ENCODE results near the gene MKRN3. TPM values are rescaled to one million over a fixed set of nuclear protein-coding genes. Genes with fewer than 3 reads are reported as not detected.
"Not testable (repeated sequence)": the region's sequence is repeated elsewhere in the genome, so short reads cannot be mapped to it uniquely, and the experiment has no call there.

MKRN3 gene
- total and polyA plus RNA-seq, 10 of the 15 experiments (the other 5 are each of a cell fraction or from before 2014, with no cell fraction given) = 0.30 to 1.1 TPM; not detected in 8

DNA sequence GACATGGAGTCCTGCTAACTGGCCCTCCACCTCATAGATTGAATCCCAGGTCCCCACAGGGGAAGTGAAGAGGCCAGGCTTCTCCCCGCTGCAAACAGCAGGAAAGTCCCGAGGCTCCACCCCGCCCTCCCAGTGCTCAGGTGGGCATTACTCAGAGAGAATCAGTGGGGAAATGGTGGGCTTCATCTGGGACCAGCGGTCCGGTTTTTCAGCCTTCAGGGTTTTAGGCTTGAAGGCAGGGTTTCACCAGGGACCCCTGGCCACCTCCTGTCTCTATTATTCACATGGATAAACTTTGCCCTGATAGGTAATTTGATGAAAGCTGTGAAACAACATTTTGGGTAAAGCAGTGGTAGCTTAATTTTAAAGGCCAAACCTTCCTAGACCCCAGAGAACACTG is 31.3 kb downstream of the MKRN3 start:
- in situ Hi-C loops (cut with MboI) (no loop called here), intact Hi-C loops (cut with micrococcal nuclease; ENCODE audit: unreplicated experiment) (no loop called here)
- H3K27me3 ChIP-seq (replicated peaks in 1 of 2; ENCODE audit: control insufficient read depth in 2 of 2, insufficient read depth in 2 of 2, low read length in 1 of 2) = no peaks in the 10 kb centered on the region
- H3K9ac ChIP-seq (ENCODE audit: control insufficient read depth, insufficient read depth, low read length) = no peak overlapping the region
- no peaks in the 10 kb centered on the region for H3K79me2 ChIP-seq (ENCODE audit: control insufficient read depth, insufficient read depth, low read length)
- H4K20me1 ChIP-seq (ENCODE audit: control insufficient read depth, insufficient read depth) = no peaks in the 10 kb centered on the region
- 18% methylated on average over 5 of the region's 5 CpGs for WGBS (ENCODE audit: insufficient coverage, insufficient replicate concordance, low lambda C conversion rate, missing lambda C conversion rate)
- no peak overlapping the region for H3K4me2 ChIP-seq (ENCODE audit: control insufficient read depth, insufficient read depth)
- no peaks in the 10 kb centered on the region for H3K36me3 ChIP-seq (ENCODE audit: control insufficient read depth in 2 of 2, insufficient read depth in 2 of 2, low read length in 1 of 2)
- H3K4me1 ChIP-seq (ENCODE audit: control insufficient read depth, insufficient read depth, low read length) = no peaks in the 10 kb centered on the region
- H3K9me3 ChIP-seq (replicated peaks; ENCODE audit: control insufficient read depth, insufficient read depth, low read length) = no peaks in the 10 kb centered on the region; the same call in 2 of the 3 replicates
- H3K27ac ChIP-seq (ENCODE audit: control insufficient read depth, insufficient read depth) = no peak overlapping the region
- DNase-seq (ENCODE audit: low read depth, low spot score) (no peak), FAIRE-seq (no peak), ATAC-seq (no peak)
- H2AFZ ChIP-seq (ENCODE audit: control insufficient read depth, low read depth, low read length) = no peak overlapping the region
- no peak for TF ChIP-seq SUZ12 (IDR thresholded peaks at IDR 0.05; ENCODE audit: unreplicated experiment)
- TF ChIP-seq POLR2AphosphoS5 (IDR thresholded peaks at IDR 0.05; ENCODE audit: low read length) = no peak
- ChIA-PET SMC1A (ENCODE audit: uncharacterized antibody, unreplicated experiment) (no interaction called here), RAD21 (ENCODE audit: unreplicated experiment) (no interaction called here), POLR2A (no interaction called here), CTCF (no interaction called here)
- no TSS peak for BruUV-seq (replicated peaks)
- no peak overlapping the region for H3K4me3 ChIP-seq

GRCh38 chr15:23597278-23597677 is 31.8 kb downstream of the MKRN3 start:
- intact Hi-C loops (cut with micrococcal nuclease; ENCODE audit: unreplicated experiment); H3K79me2 ChIP-seq (ENCODE audit: control insufficient read depth, insufficient read depth, low read length); in situ Hi-C loops (cut with MboI); H3K4me2 ChIP-seq (ENCODE audit: control insufficient read depth, insufficient read depth); H4K20me1 ChIP-seq (ENCODE audit: control insufficient read depth, insufficient read depth); H3K9ac ChIP-seq (ENCODE audit: control insufficient read depth, insufficient read depth, low read length); H3K27ac ChIP-seq (ENCODE audit: control insufficient read depth, insufficient read depth); RAD21 ChIA-PET (ENCODE audit: unreplicated experiment); POLR2A ChIA-PET; H3K4me1 ChIP-seq (ENCODE audit: control insufficient read depth, insufficient read depth, low read length); H3K4me3 ChIP-seq; BruUV-seq (replicated peaks); H3K9me3 ChIP-seq (replicated peaks; ENCODE audit: control insufficient read depth, insufficient read depth, low read length); CTCF ChIA-PET; FAIRE-seq; SMC1A ChIA-PET (ENCODE audit: uncharacterized antibody, unreplicated experiment); DNase-seq (ENCODE audit: low read depth, low spot score); H3K27me3 ChIP-seq (replicated peaks in 1 of 2; ENCODE audit: control insufficient read depth in 2 of 2, insufficient read depth in 2 of 2, low read length in 1 of 2); H3K36me3 ChIP-seq (ENCODE audit: control insufficient read depth in 2 of 2, insufficient read depth in 2 of 2, low read length in 1 of 2); H2AFZ ChIP-seq (ENCODE audit: control insufficient read depth, low read depth, low read length); ATAC-seq: not testable (repeated sequence)
- 37% methylated on average over 13 of the region's 14 CpGs for WGBS (ENCODE audit: insufficient coverage, insufficient replicate concordance, low lambda C conversion rate, missing lambda C conversion rate)

Data from GM12878 (cell line).